Spleen (tissue), 7 donors: ENCODE data around the gene ENOX1.

Experiments used
- POLR2A ChIP-seq, 3 donors: fragments of 450-650 bp; IDR thresholded peaks; one replicate each; pipeline ENCODE4 v1.5.1; 2017; ENCODE audit warnings: antibody characterized with exemption in 3 of 3, mild to moderate bottlenecking in 1 of 3
- POLR2AphosphoS5 ChIP-seq, 3 donors: sonication (generic); formaldehyde crosslinking; IDR thresholded peaks; one replicate each; pipeline ENCODE4 v1.5.1; 2017; ENCODE audit warnings: antibody characterized with exemption in 3 of 3
- TF ChIP-seq, protein P1 (sequence below), 11 experiments: fragments of 200-600 bp in 7 of 11; fragments of 450-650 bp in 4 of 11; sonication (generic) in 4 of 11; IDR thresholded peaks in 8 of 11; conservative IDR thresholded peaks in 3 of 11; 1 replicate in 7 of 11; 2 replicates in 4 of 11; pipeline versions ENCODE4 v1.4.0 to v1.8.0; 2016 to 2021; ENCODE audit warnings: antibody characterized with exemption in 11 of 11, inconsistent platforms in 4 of 11, mild to moderate bottlenecking in 1 of 11
- donor health status: DM: no; HTN: no; CAD: no; lungs with moderate emphysema.
- donor health status: DM: no; HTN: no; CAD: no.
- donor health status: DM: no; HTN: no; CAD: no.

- TF ChIP-seq POLR2AphosphoS5 (IDR thresholded peaks at IDR 0.05) (no peak), POLR2A (IDR thresholded peaks at IDR 0.05) (no peak)
- TF ChIP-seq, protein P1, sequence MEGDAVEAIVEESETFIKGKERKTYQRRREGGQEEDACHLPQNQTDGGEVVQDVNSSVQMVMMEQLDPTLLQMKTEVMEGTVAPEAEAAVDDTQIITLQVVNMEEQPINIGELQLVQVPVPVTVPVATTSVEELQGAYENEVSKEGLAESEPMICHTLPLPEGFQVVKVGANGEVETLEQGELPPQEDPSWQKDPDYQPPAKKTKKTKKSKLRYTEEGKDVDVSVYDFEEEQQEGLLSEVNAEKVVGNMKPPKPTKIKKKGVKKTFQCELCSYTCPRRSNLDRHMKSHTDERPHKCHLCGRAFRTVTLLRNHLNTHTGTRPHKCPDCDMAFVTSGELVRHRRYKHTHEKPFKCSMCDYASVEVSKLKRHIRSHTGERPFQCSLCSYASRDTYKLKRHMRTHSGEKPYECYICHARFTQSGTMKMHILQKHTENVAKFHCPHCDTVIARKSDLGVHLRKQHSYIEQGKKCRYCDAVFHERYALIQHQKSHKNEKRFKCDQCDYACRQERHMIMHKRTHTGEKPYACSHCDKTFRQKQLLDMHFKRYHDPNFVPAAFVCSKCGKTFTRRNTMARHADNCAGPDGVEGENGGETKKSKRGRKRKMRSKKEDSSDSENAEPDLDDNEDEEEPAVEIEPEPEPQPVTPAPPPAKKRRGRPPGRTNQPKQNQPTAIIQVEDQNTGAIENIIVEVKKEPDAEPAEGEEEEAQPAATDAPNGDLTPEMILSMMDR (IDR thresholded peaks at IDR 0.05 in 8 of 11, conservative IDR thresholded peaks at IDR 0.05 in 3 of 11), result no peak
Observed at GRCh38 chr13:43377149-43377548, 409.6 kb downstream of the ENOX1 start.
